Astrocyte (in vitro differentiated cells and primary cell): ENCODE results near the gene SIPA1. TPM values are rescaled to one million over a fixed set of nuclear protein-coding genes. Genes with fewer than 3 reads are reported as not detected.

Experiments used
- DNase-seq: peaks from one replicate; pipeline ENCODE4 v3.0.0-alpha.2; 2010; ENCODE audit warnings: low read depth
- FAIRE-seq: peaks from 2 replicates; lab custom pipeline; 2011; peaks lifted over from hg19 to GRCh38; lab: Jason Lieb, UNC
- H2AFZ ChIP-seq: 2 replicates; pipeline ENCODE4 v1.6.0; 2012; ENCODE audit warnings: low read depth, low read length, inconsistent platforms
- H3K27ac ChIP-seq: 2 replicates; pipeline ENCODE4 v1.5.1; 2011; ENCODE audit warnings: low read depth, low read length, inconsistent platforms
- H3K27me3 ChIP-seq: 2 replicates; pipeline ENCODE4 v1.6.0; 2011; ENCODE audit warnings: low read length, inconsistent platforms; ENCODE audit not compliant: insufficient read depth
- H3K36me3 ChIP-seq: 2 replicates; pipeline ENCODE4 v1.5.1; 2011; ENCODE audit warnings: low read length, inconsistent platforms; ENCODE audit not compliant: insufficient read depth
- H3K4me1 ChIP-seq: 2 replicates; pipeline ENCODE4 v1.5.1; 2011; ENCODE audit warnings: low read length, inconsistent platforms; ENCODE audit not compliant: insufficient read depth
- H3K4me2 ChIP-seq: 2 replicates; pipeline ENCODE4 v1.6.0; 2012; ENCODE audit warnings: low read length, inconsistent platforms
- H3K4me3 ChIP-seq: 2 replicates; pipeline ENCODE4 v1.5.1; 2011; ENCODE audit warnings: low read depth, mild to moderate bottlenecking, low read length, inconsistent platforms; ENCODE audit not compliant: insufficient read depth
- H3K79me2 ChIP-seq: 2 replicates; pipeline ENCODE4 v1.6.0; 2012; ENCODE audit warnings: mild to moderate bottlenecking, low read length, inconsistent platforms; ENCODE audit not compliant: insufficient read depth
- H3K9ac ChIP-seq: 2 replicates; pipeline ENCODE4 v1.6.0; 2012; ENCODE audit warnings: mild to moderate bottlenecking, low read length, inconsistent platforms
- H3K9me3 ChIP-seq: 2 replicates; pipeline ENCODE4 v1.5.1; 2012; ENCODE audit warnings: low read depth, mild to moderate bottlenecking, low read length, inconsistent platforms; ENCODE audit not compliant: insufficient read depth
- H4K20me1 ChIP-seq: 2 replicates; pipeline ENCODE4 v1.6.0; 2012; ENCODE audit warnings: low read length, inconsistent platforms; ENCODE audit not compliant: insufficient read depth
- H3K27ac Mint-ChIP-seq: one replicate; pipeline ENCODE4 v1.8.0; 2021; ENCODE audit warnings: mild to moderate bottlenecking, mixed read lengths; ENCODE audit not compliant: unreplicated experiment
- H3K27me3 Mint-ChIP-seq: one replicate; pipeline ENCODE4 v1.8.0; 2021; ENCODE audit warnings: low read depth, mixed read lengths; ENCODE audit not compliant: unreplicated experiment
- H3K36me3 Mint-ChIP-seq: one replicate; pipeline ENCODE4 v1.8.0; 2021; ENCODE audit warnings: low read depth, mixed read lengths; ENCODE audit not compliant: unreplicated experiment
- H3K4me1 Mint-ChIP-seq: one replicate; pipeline ENCODE4 v1.8.0; 2021; ENCODE audit warnings: low read depth, mixed read lengths; ENCODE audit not compliant: unreplicated experiment
- H3K4me3 Mint-ChIP-seq: one replicate; pipeline ENCODE4 v1.8.0; 2021; ENCODE audit warnings: mild to moderate bottlenecking, moderate library complexity, mixed read lengths; ENCODE audit not compliant: unreplicated experiment
- H3K9me3 Mint-ChIP-seq: one replicate; pipeline ENCODE4 v1.8.0; 2021; ENCODE audit warnings: mild to moderate bottlenecking, mixed read lengths; ENCODE audit not compliant: unreplicated experiment
- CTCF ChIP-seq: IDR thresholded peaks from 2 replicates; pipeline ENCODE4 v1.5.1; 2011; ENCODE audit warnings: low read depth, mild to moderate bottlenecking, inconsistent platforms, low read length, moderate library complexity; ENCODE audit not compliant: insufficient read depth
- EZH2 ChIP-seq: IDR thresholded peaks from 2 replicates; pipeline ENCODE4 v1.6.1; 2012; ENCODE audit warnings: mild to moderate bottlenecking, low read length, inconsistent platforms; ENCODE audit not compliant: insufficient read depth
- total RNA-seq: library from RNA; stranded (reverse); gene quantifications from 2 replicates; pipeline ENCODE4 v1.2.1, GENCODE V29; 2021

SIPA1 gene
- total RNA-seq, 1 donor from 2014 or later: 26.7 TPM

GRCh38 chr11:65625628-65626342 lies 12.1 kb upstream of the SIPA1 start:
- Histone ChIP-seq H3K9ac (no peak overlapping the region), H2AFZ (no peak overlapping the region), H3K4me2 (no peak overlapping the region), H3K27ac (no peak overlapping the region), H3K9me3 (no peaks in the 10 kb centered on the region), H3K4me1 (no peaks in the 10 kb centered on the region), H3K4me3 (no peak overlapping the region), H4K20me1 (peaks cover 33% of the 10 kb centered on the region), H3K36me3 (peaks cover 17% of the 10 kb centered on the region), H3K27me3 (no peaks in the 10 kb centered on the region), H3K79me2 (peaks cover 11% of the 10 kb centered on the region)
- TF ChIP-seq CTCF: peak; percentile 27
- no peak for TF ChIP-seq EZH2
- FAIRE-seq (no peak), DNase-seq (no peak)
- no peaks in the 10 kb centered on the region for H3K9me3 Mint-ChIP-seq
- H3K27ac Mint-ChIP-seq: no peak overlapping the region
- no peak overlapping the region for H3K4me3 Mint-ChIP-seq
- H3K27me3 Mint-ChIP-seq: no peaks in the 10 kb centered on the region
- no peaks in the 10 kb centered on the region for H3K4me1 Mint-ChIP-seq
- H3K36me3 Mint-ChIP-seq: peaks cover 4% of the 10 kb centered on the region

DNA sequence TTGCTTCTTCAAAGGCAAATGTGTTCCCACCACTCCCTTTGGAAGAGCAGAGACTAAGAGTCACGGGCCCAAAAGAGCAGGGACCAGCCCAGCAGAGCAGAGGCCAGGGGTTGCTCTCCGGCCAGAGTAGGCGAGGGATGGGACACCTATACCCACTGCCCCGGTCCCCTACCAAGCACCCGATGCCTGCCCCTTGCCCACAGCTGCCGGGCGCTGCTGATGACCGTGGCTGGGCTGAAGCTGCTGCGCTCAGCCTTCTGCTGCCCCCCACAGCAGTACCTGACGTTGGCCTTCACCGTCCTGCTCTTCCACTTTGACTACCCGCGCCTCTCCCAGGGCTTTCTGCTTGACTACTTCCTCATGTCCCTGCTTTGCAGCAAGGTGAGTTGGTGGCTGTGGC lies 10.7 kb upstream of the SIPA1 start:
- H3K36me3 ChIP-seq: peaks cover 22% of the 10 kb centered on the region
- H2AFZ ChIP-seq: no peak overlapping the region
- no peaks in the 10 kb centered on the region for H3K27me3 Mint-ChIP-seq
- H3K4me3 Mint-ChIP-seq: no peak overlapping the region
- no peaks in the 10 kb centered on the region for H3K9me3 Mint-ChIP-seq
- peaks cover 3% of the 10 kb centered on the region for H3K36me3 Mint-ChIP-seq
- no peak overlapping the region for H3K27ac Mint-ChIP-seq
- H3K4me1 Mint-ChIP-seq: no peaks in the 10 kb centered on the region
- H3K27ac ChIP-seq: no peak overlapping the region
- H3K4me2 ChIP-seq: no peak overlapping the region
- H3K4me1 ChIP-seq: no peaks in the 10 kb centered on the region
- H4K20me1 ChIP-seq: peaks cover 42% of the 10 kb centered on the region
- no peaks in the 10 kb centered on the region for H3K9me3 ChIP-seq
- no peak overlapping the region for H3K4me3 ChIP-seq
- DNase-seq: no peak
- no peak for TF ChIP-seq EZH2
- TF ChIP-seq CTCF: no peak
- H3K9ac ChIP-seq: no peak overlapping the region
- no peak for FAIRE-seq
- H3K79me2 ChIP-seq: peaks cover 6% of the 10 kb centered on the region
- no peaks in the 10 kb centered on the region for H3K27me3 ChIP-seq

- no peaks in the 10 kb centered on the region for H3K4me1 Mint-ChIP-seq
- Histone ChIP-seq H4K20me1 (peaks cover 38% of the 10 kb centered on the region), H3K9me3 (no peaks in the 10 kb centered on the region), H3K4me1 (no peaks in the 10 kb centered on the region), H3K9ac (no peak overlapping the region), H3K27ac (no peak overlapping the region), H2AFZ (no peak overlapping the region), H3K4me2 (no peak overlapping the region), H3K36me3 (peaks cover 17% of the 10 kb centered on the region), H3K4me3 (no peak overlapping the region), H3K27me3 (no peaks in the 10 kb centered on the region), H3K79me2 (peaks cover 3% of the 10 kb centered on the region)
- H3K27me3 Mint-ChIP-seq: no peaks in the 10 kb centered on the region
- H3K36me3 Mint-ChIP-seq: peaks cover 5% of the 10 kb centered on the region
- FAIRE-seq: no peak
- no peak for DNase-seq
- H3K9me3 Mint-ChIP-seq: no peaks in the 10 kb centered on the region
- H3K27ac Mint-ChIP-seq: no peak overlapping the region
- TF ChIP-seq CTCF (no peak), EZH2 (no peak)
- H3K4me3 Mint-ChIP-seq: no peak overlapping the region
Observed at GRCh38 chr11:65629579-65629978, 8.3 kb upstream of the SIPA1 start.
